HG03442 (cell line): ENCODE results near the gene OR4D2.

Source experiments
- ATAC-seq: cut with Tn5 transposase; IDR thresholded peaks from one replicate; pipeline ENCODE4 v1.9.1; 2021; ENCODE audit warnings: mild to moderate bottlenecking, moderate library complexity; ENCODE audit not compliant: unreplicated experiment

The OR4D2 gene

DNA sequence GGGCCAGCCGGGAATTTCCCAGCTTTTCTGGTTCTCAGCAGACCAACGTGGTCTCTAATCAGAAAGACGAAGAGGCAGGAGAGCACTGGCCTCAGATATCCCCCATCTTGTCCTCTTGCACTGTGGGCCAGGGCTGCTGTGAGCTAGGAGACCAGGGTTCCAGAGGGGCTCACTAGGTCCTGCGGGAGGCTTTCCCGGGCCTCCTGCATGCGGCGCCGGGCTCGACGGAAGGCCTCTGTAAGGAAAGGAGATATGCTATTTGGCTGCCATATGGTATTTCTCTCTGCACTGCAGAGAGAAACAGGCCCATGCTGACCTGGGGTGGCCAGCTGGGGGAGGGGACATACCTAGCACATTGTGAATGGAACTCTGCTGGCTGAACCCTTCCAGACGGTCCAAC is 39.2 kb downstream of the OR4D2 start:
- ATAC-seq, result no peak

DNA sequence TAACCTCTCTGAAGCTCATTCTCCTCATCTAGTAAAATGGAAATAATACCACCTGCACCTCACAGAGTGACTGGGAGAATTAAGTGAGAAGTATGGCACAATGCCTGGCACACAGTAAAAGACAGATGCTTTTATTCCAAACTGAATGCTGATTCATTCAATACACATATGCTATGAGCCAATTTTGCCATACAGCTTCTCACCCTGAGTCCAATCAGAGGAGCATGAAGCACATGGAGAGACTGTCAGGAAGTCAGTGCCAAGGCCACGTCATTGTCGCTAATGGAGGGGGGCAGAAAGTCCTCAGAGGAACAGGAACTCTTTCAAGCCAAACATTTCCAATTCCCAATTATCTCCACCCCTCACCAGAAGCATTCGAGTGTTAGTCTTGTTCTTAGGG is 40.7 kb downstream of the OR4D2 start:
- no peak for ATAC-seq

DNA sequence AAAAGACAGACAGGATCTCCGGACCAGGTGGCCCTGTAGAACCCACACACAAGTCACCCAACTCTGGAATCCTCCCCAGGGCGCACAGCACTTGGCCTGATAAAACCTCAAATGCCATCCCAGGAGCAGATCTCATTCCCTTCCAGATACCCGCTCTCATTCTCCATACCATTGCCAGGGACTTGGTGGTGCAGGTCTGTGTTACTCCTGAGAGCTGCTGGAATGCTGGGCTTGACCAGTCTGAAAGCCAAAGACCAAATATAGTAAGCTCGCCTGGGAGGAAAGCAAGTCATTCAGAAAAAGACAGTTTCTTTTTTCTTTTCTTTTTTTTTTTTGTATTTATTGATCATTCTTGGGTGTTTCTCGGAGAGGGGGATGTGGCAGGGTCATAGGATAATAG is 41.6 kb downstream of the OR4D2 start:
- ATAC-seq, result no peak

DNA sequence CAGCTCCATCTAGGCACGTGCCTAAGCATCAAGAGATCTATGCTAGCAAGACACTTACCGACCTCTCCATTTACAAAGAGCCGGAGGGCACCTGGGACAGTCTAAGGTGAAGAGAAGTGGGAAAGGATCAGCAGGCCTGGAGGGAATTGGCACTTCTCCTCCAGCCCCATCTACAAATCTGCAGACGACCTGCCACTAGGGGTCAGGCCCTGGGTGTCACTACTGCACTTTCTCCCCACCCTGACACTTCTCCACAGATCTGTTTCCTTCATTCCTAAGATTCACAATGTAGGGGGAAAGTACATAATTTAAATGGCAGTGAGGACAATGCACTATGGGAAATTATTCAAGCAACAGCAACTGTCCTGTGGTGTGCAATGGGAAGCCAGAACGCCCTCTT is 44.1 kb downstream of the OR4D2 start:
- no peak for ATAC-seq

DNA sequence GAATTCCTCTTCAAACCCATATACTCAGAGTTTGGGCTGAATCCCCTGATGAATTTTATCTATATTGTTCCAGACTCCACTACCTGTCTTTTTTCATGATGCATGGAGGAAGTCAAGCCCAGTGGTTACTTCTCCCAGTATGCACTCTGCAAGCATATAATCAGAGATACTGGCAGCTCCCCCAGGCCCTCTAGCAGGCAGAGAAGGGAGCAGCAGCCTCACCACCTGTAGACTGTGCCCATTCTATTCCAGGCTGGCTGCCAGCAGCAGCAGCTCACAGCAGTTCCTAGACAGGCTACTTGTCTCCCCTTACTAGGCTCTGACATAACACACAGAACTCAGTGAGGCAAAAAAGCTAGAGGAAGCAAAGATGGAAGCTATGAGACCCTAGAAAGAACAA is 48.9 kb downstream of the OR4D2 start:
- ATAC-seq, result no peak

DNA sequence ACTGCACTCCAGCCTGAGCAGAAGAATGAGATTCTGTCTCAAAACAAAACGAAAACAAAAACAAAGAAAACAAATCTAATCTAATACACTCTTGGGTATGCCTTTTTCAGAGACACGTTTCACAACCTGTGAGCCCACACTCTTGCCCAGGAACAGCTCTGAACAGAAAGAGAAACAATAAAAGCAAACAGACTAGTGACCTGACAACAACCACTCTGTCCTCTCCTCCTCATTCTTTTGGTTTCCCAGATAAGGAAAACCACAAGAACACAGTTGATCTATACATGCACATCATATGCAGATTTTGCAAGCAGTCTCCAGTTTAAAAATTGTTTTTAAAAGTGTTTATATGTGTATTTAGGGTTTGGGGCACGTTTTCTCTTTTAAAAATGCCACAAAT is 51.0 kb downstream of the OR4D2 start:
- ATAC-seq, result no peak

DNA sequence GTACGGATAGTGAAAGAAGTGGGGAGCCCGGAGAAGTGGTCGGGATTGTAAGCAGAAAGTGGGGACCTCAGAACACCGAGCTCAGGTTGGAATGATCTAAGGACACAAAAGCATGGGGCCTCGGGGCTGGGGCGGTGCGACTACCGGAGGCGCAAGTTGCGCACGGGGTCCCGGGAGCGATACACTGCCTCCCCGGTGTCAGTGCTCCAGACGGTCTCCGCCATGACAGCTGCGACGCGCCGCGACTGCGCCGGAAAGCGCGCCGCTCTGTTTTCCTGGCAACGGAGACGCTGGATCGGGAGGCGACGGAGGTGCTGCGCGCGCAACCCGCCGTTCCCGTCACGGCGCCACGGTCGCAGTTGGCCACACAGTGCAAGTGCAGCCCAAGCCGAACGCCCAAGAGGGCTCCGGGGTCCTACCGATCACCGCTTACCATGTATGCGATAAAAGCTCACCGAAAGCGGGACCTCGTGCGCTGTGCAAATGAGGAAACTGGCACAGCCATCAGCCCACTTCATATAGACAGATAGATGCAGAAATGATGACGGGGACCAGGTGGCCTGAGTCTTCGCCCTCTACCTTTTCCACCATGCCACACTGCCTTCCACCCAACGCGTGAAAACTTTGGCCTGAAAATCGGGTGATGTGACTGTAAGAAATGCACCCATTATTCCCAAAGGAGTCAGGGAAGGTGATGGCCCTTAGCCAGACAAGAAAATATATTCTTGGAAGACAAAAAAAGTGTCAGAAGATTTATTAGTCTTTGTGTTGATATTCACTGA is 52.4 kb downstream of the OR4D2 start, which contains the start of gene MKS1:
Gene MKS1, minus strand, starts transcription at position 249 of the 782 bp plus-strand sequence. Its CDS starts 25 bp downstream, at position 224.
- ATAC-seq, result peak; percentile 93

DNA sequence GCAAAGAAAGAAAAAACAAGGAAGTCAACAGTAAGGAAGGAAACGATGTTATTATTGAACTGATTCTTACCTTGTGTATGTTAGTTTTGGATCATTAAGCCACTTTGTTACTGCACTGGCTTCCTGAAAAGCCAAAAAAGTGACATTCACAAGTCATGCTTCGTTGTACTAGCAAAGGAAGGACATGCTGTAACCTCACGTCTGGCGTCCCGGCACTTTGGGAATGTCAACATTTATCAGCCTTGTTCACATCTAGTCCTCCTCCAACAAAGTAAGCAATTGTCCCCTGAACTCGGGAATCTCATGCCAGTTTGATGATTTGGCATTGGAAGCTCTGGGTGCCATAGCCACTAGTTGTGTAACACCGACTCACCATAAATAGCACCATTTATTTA is 53.0 kb downstream of the OR4D2 start:
- ATAC-seq, result no peak
